CD14-positive monocyte (primary cell): ENCODE data around the gene EPC1. TPM values are rescaled to one million over a fixed set of nuclear protein-coding genes. Genes with fewer than 3 reads are reported as not detected.

Experiments used
- DNase-seq, 3 donors: peaks; one replicate each; pipeline ENCODE4 v3.0.0-alpha.2; 2011 to 2022
- H2AFZ ChIP-seq: 2 replicates; pipeline ENCODE4 v1.6.0; 2012; ENCODE audit warnings: mild to moderate bottlenecking, low read depth, low read length, inconsistent platforms; ENCODE audit not compliant: insufficient read depth, poor library complexity, severe bottlenecking
- H3K27ac ChIP-seq, 2 donors: 1 replicate in 1 of 2; 2 replicates in 1 of 2; pipeline ENCODE4 v1.5.1; 2012 to 2013; ENCODE audit warnings: low read length in 2 of 2, control low read depth in 1 of 2, inconsistent platforms in 1 of 2, low read depth in 1 of 2, mild to moderate bottlenecking in 1 of 2
- H3K27me3 ChIP-seq, 2 donors: one replicate each; pipeline versions ENCODE4 v1.6.0 to v1.6.1; 2011 to 2013; ENCODE audit warnings: low read length in 2 of 2; ENCODE audit not compliant: control insufficient read depth in 2 of 2, insufficient read depth in 2 of 2
- H3K36me3 ChIP-seq, 2 donors: replicated peaks in 1 of 2; 1 replicate in 1 of 2; 2 replicates in 1 of 2; pipeline versions ENCODE4 v1.5.1 to v1.6.1; 2012 to 2013; ENCODE audit warnings: low read length in 2 of 2, control low read depth in 1 of 2, inconsistent platforms in 1 of 2, mild to moderate bottlenecking in 1 of 2; ENCODE audit not compliant: insufficient read depth in 2 of 2, control insufficient read depth in 1 of 2
- H3K4me1 ChIP-seq, 2 donors: 1 replicate in 1 of 2; 2 replicates in 1 of 2; pipeline versions ENCODE4 v1.5.1 to v1.6.1; 2012 to 2013; ENCODE audit warnings: low read length in 2 of 2, control low read depth in 1 of 2, inconsistent platforms in 1 of 2, mild to moderate bottlenecking in 1 of 2, moderate library complexity in 1 of 2; ENCODE audit not compliant: insufficient read depth in 2 of 2, control insufficient read depth in 1 of 2
- H3K4me2 ChIP-seq: replicated peaks from 2 replicates; pipeline ENCODE3; 2012; ENCODE audit warnings: low read length, moderate library complexity, mild to moderate bottlenecking; ENCODE audit not compliant: poor library complexity, severe bottlenecking; ENCODE audit errors: extremely low read depth
- H3K4me3 ChIP-seq, 3 experiments: fragments of 200-600 bp in 1 of 3; sonication (generic) in 1 of 3; replicated peaks in 1 of 3; 1 replicate in 2 of 3; 2 replicates in 1 of 3; pipeline ENCODE4 v1.5.1; 2011 to 2013; ENCODE audit warnings: low read length in 3 of 3, mild to moderate bottlenecking in 3 of 3, control low read depth in 2 of 3, low read depth in 2 of 3, inconsistent platforms in 1 of 3, moderate library complexity in 1 of 3
- H3K79me2 ChIP-seq: 2 replicates; pipeline ENCODE4 v1.6.0; 2012; ENCODE audit warnings: mild to moderate bottlenecking, control low read depth, inconsistent platforms, low read length, moderate library complexity; ENCODE audit not compliant: insufficient read depth
- H3K9ac ChIP-seq: 2 replicates; pipeline ENCODE4 v1.6.0; 2017; ENCODE audit warnings: low read length, mild to moderate bottlenecking; ENCODE audit not compliant: insufficient read depth, poor library complexity, severe bottlenecking
- H3K9me3 ChIP-seq, 2 donors: replicated peaks in 1 of 2; 1 replicate in 1 of 2; 2 replicates in 1 of 2; pipeline versions ENCODE4 v1.5.1 to v1.6.1; 2012 to 2013; ENCODE audit warnings: low read length in 2 of 2, control low read depth in 1 of 2; ENCODE audit not compliant: control insufficient read depth in 1 of 2, insufficient read depth in 1 of 2
- H4K20me1 ChIP-seq: 2 replicates; pipeline ENCODE4 v1.6.0; 2012; ENCODE audit warnings: mild to moderate bottlenecking, low read length, control low read depth, moderate library complexity; ENCODE audit not compliant: insufficient read depth
- H3K27ac Mint-ChIP-seq, 7 donors: one replicate each; pipeline ENCODE4 v1.8.0; 2020; ENCODE audit warnings: mild to moderate bottlenecking in 7 of 7, mixed read lengths in 7 of 7, moderate library complexity in 6 of 7, inconsistent platforms in 2 of 7
- H3K27me3 Mint-ChIP-seq, 3 donors: one replicate each; pipeline ENCODE4 v1.8.0; 2021 to 2022; ENCODE audit warnings: low read depth in 3 of 3, mild to moderate bottlenecking in 3 of 3, mixed read lengths in 3 of 3, moderate library complexity in 3 of 3, inconsistent platforms in 1 of 3
- H3K36me3 Mint-ChIP-seq, 2 donors: one replicate each; pipeline ENCODE4 v1.8.0; 2020; ENCODE audit warnings: mixed read lengths in 2 of 2, inconsistent platforms in 1 of 2, mild to moderate bottlenecking in 1 of 2
- H3K4me1 Mint-ChIP-seq: one replicate; pipeline ENCODE4 v1.8.0; 2020; ENCODE audit warnings: mild to moderate bottlenecking, mixed read lengths
- H3K4me3 Mint-ChIP-seq, 2 donors: one replicate each; pipeline ENCODE4 v1.8.0; 2020; ENCODE audit warnings: mild to moderate bottlenecking in 2 of 2, mixed read lengths in 2 of 2, moderate library complexity in 1 of 2
- H3K9me3 Mint-ChIP-seq, 7 donors: one replicate each; pipeline ENCODE4 v1.8.0; 2020 to 2022; ENCODE audit warnings: mixed read lengths in 7 of 7, mild to moderate bottlenecking in 6 of 7, moderate library complexity in 6 of 7, inconsistent platforms in 2 of 7
- WGBS: methylation state at CpG from one replicate; pipeline ENCODE4 v1.1.5; 2013; ENCODE audit warnings: missing lambda C conversion rate; ENCODE audit not compliant: insufficient coverage; 5-methylcytosine and 5-hydroxymethylcytosine counted together
- intact Hi-C, 2 donors: fragments of 100-400 bp; cut with micrococcal nuclease; formaldehyde crosslinking; loops; one replicate each; pipeline versions ENCODE4 v1.15.0 to v1.15.1; 2023
- polyA plus RNA-seq, 3 donors: library from polyadenylated mRNA; depleted of rRNA in 1 of 3; unstranded in 2 of 3; stranded (reverse) in 1 of 3; fragments of 300-500 nt in 2 of 3; fragments of >200 nt in 1 of 3; fragmentation: Illumina TruSeq in 2 of 3; gene quantifications; 1 replicate in 2 of 3; 2 replicates in 1 of 3; pipeline ENCODE4 v1.2.3, GENCODE V29; 2012 to 2021
- TF ChIP-seq, protein P1 (sequence below): fragments of 200-600 bp; IDR thresholded peaks from one replicate; pipeline ENCODE4 v1.8.0; 2022; ENCODE audit warnings: antibody characterized with exemption, mild to moderate bottlenecking

EPC1 gene
- polyA plus RNA-seq, 3 donors = 28.3 to 60.8 (median 31.0) TPM

DNA sequence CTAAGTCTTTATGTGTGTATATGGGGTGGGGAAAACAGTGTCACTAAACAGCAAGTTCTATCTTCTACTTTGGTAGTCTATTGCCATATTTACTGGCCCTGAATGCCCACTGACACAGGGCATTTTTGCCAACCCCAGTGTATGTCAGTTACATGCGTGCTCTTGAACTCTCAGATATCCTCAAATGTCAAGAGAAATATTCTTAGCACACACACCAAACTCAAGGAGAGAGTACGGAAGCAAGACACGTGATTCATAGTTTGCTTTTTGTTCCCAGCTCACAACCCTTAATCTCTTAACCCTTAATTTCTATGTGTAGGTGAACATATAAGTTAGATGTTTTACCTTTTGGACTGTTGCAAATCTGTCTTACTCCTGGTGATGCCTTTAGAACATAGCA, 39.3 kb downstream of the EPC1 start:
- peaks cover 30 to 47% of the 10 kb centered on the region in 2 donors for H3K36me3 Mint-ChIP-seq

DNA sequence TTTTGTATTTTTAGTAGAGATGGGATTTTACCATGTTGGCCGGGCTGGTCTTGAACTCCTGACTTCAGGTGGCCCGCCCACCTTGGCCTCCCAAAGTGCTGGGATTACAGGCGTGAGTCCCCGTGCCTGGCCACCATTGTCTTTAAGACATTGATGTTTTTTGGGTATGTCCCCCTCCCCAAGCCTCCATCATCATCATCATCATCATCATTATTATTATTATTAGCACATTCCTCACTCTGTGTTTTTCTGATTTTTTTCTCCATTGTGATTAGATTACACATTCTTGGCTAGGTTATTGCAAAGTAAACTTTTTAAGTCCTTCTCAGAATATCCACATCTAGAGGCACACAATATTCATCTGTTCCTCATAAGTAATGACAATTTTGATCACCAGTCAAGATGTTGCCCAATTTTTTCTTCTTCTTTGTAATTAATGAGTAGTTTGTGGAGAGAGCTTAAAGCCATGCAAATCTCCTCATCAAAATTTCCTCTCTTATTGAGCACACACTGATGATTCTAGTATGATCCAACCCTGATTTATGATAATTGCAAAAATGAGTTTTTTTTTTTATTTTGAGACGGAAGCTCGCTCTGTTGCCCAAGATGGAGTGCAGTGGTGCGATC, 47.5 kb downstream of the EPC1 start:
- H2AFZ ChIP-seq = no peak overlapping the region
- H3K27me3 ChIP-seq = no peaks in the 10 kb centered on the region
- no peak overlapping the region for H3K4me3 Mint-ChIP-seq
- no peak for DNase-seq
- no peaks in the 10 kb centered on the region for H3K9me3 Mint-ChIP-seq
- H3K79me2 ChIP-seq = peaks cover 99% of the 10 kb centered on the region
- H3K4me1 Mint-ChIP-seq = no peaks in the 10 kb centered on the region
- no CpG with 5 or more reads among the region's 7 CpGs for WGBS
- no peak overlapping the region for H3K27ac ChIP-seq
- no peaks in the 10 kb centered on the region for H3K9me3 ChIP-seq
- no peak overlapping the region for H3K4me3 ChIP-seq
- peaks cover 23 to 50% of the 10 kb centered on the region in 2 donors for H3K36me3 ChIP-seq
- peaks cover 93% of the 10 kb centered on the region for H4K20me1 ChIP-seq
- H3K9ac ChIP-seq = no peak overlapping the region
- H3K4me2 ChIP-seq = no peak overlapping the region
- TF ChIP-seq, protein P1, sequence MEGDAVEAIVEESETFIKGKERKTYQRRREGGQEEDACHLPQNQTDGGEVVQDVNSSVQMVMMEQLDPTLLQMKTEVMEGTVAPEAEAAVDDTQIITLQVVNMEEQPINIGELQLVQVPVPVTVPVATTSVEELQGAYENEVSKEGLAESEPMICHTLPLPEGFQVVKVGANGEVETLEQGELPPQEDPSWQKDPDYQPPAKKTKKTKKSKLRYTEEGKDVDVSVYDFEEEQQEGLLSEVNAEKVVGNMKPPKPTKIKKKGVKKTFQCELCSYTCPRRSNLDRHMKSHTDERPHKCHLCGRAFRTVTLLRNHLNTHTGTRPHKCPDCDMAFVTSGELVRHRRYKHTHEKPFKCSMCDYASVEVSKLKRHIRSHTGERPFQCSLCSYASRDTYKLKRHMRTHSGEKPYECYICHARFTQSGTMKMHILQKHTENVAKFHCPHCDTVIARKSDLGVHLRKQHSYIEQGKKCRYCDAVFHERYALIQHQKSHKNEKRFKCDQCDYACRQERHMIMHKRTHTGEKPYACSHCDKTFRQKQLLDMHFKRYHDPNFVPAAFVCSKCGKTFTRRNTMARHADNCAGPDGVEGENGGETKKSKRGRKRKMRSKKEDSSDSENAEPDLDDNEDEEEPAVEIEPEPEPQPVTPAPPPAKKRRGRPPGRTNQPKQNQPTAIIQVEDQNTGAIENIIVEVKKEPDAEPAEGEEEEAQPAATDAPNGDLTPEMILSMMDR = no peak
- no peaks in the 10 kb centered on the region for H3K4me1 ChIP-seq
- no peaks in the 10 kb centered on the region for H3K27me3 Mint-ChIP-seq
- intact Hi-C loops = loop anchor here in 1 of 2 donors (10.0 kb wide), 1 partner anchor 45 kb away; the partner anchor contains the start of gene EPC1
- H3K36me3 Mint-ChIP-seq = peaks cover 27 to 55% of the 10 kb centered on the region in 2 donors
- H3K27ac Mint-ChIP-seq = peak overlapping the region in 3 of 7 donors; percentile 43 to 65 (median 57)

More for the DNA sequence above, 39.3 kb downstream of the EPC1 start:
- Mint-ChIP-seq H3K4me1 (peaks cover 10% of the 10 kb centered on the region), H3K27me3 (no peaks in the 10 kb centered on the region), H3K9me3 (no peaks in the 10 kb centered on the region), H3K27ac (peak overlapping the region in 6 of 7 donors; percentile 1 to 86 (median 38)), H3K4me3 (no peak overlapping the region)
- DNase-seq = no peak
- H3K36me3 ChIP-seq = peaks cover 24 to 53% of the 10 kb centered on the region in 2 donors
- peaks cover 100% of the 10 kb centered on the region for H3K79me2 ChIP-seq
- peak overlapping the region in 1 of 2 donors; percentile 55 for H3K27ac ChIP-seq
- 83% methylated on average over 1 of the region's 3 CpGs for WGBS
- H3K4me1 ChIP-seq = no peaks in the 10 kb centered on the region
- no peaks in the 10 kb centered on the region for H3K9me3 ChIP-seq
- no peak overlapping the region for H2AFZ ChIP-seq
- peaks cover 95% of the 10 kb centered on the region for H4K20me1 ChIP-seq
- no peaks in the 10 kb centered on the region for H3K27me3 ChIP-seq
- intact Hi-C loops = no loop called here
- H3K9ac ChIP-seq = no peak overlapping the region
- TF ChIP-seq, protein P1 = no peak
- no peak overlapping the region for H3K4me3 ChIP-seq
- no peak overlapping the region for H3K4me2 ChIP-seq
